ENCODE data around the gene DYNLRB2.

DYNLRB2 gene

DNA sequence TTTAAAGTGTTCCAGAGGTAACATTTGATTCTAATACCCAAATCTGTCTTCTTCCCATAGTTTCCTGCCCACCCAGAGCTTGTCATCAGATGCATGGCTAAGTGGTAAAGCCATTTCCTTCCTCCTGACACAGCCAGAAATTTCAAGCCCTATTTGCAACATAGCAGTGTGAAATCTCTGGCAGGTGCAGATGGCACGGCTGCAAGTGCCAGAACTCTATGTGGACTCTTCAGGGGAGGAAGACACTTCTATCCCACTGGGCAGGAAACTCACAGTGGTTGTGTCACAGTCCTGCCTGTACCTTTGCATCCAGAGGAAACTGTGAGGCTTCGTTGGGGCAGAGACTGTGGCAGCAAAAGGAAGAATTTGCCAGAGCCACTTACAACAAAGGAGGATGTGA is 13.2 kb downstream of the DYNLRB2 start:
- no peak for DNase-seq

GRCh38 chr16:80556481-80556880 is 15.7 kb downstream of the DYNLRB2 start:
- DNase-seq, result no peak

GRCh38 chr16:80557037-80557436 is 16.2 kb downstream of the DYNLRB2 start:
- DNase-seq, result no peak

DNA sequence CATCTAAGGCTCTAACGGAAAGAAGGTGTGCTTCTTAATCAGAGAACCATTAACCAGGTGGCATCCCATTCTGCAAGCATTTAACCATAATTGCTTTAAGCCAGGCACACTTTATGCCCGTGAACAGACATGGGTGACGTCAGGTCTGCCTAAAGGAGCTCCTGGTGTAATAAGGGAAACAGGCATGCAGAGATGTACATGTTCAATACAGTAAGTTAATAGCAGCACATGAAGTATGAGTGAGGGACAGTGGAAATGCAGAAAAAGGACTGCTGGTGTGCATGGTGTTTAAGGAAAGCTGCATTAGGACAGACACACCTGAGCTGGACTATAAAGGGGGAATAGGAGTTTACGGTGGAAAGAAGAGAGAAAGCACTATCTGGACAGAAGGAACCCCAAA is 18.6 kb downstream of the DYNLRB2 start:
- no peak for DNase-seq

DNA sequence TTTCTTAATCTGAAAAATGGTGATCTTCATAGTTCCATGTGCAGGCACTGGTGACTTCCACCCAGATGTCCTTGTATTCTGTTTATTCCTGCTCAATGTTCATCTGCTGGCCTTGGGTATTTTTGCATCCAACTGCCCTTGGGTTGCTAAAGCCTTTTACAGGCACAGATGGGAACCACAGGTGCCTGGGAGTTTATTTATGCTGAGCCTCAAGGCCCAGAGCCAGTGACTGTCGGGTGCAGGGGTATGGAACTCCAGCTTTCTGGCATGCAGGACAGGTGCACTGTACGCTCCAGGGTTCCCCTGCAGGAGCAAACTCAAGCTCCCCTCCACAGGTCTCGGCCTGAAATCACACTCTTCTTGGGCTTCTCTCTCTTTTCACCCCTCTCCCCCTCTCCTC is 22.3 kb downstream of the DYNLRB2 start:
- no peak for DNase-seq

DNA sequence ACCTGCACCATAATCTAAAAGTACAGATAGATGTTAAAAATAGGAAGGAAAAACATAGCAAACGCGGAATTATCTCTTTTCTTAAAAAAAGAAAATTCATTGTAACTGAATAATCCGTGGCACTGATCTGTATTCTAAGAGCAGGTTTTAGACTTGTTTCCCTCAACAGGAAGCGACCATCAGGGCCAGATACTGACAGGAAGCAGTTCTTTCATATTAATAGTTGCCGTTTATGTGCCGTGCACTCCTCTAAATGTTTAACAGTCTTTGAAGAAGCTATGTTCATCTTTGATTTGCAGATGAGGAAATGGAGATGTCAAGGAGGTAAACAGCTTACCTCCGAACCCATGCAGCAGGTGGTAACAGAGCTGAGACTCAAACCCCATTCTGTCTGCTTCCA is 23.6 kb downstream of the DYNLRB2 start:
- DNase-seq, result no peak

DNA sequence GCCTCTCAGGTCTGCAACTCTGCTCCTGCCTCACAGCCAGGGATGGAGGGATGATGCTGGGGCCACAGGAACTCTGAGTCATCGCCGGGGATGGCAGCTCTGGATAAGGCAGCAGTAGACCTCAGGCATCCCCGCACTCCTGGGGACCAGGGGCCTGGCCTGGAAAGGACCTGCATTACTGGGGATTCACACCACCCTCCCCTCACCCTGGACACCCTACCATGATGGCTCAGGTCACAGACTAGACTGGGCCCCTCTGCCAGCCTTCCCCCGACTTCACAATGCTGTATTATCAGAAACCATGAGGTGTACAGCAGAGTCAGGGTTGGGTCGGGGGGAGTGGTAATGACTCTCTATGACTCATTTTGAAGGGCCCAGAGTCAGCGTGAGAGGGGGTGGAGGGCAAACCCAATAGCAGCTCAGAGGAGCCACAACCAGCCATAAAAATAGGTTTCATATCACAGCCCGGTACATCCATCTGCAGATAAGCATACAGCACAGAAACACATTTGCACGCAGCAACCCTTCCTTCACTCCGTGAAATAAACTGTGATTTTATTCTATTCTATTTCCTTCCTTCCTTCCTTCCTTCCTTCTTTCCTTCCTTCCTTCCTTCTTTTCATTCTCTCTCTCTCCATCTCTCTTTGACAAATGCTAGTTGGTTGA is 28.8 kb downstream of the DYNLRB2 start:
- peak; percentile 75 for DNase-seq

- no peak for DNase-seq
These were observed 29.3 kb downstream of the DYNLRB2 start for GRCh38 chr16:80570106-80570478.

DNA sequence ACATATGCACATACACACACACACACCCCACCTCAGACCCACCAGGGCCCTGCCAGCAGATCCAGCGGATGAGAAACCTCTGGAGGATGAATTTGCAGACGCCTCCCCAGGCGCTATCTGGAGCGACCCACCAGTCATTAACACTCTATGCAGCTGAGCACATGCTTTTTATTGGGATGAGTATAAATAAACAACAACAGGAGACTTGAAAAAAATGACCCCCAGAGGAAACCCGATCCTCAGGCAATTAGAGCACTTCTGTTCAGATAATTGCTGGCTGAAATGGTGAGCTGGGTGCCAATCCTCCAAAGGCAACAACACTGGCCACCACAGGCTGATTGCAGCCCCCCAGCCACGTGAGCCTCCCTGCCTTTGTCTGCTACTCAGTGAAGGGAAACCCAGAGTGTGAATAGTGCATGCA is 32.9 kb downstream of the DYNLRB2 start:
- no peak for DNase-seq

DNA sequence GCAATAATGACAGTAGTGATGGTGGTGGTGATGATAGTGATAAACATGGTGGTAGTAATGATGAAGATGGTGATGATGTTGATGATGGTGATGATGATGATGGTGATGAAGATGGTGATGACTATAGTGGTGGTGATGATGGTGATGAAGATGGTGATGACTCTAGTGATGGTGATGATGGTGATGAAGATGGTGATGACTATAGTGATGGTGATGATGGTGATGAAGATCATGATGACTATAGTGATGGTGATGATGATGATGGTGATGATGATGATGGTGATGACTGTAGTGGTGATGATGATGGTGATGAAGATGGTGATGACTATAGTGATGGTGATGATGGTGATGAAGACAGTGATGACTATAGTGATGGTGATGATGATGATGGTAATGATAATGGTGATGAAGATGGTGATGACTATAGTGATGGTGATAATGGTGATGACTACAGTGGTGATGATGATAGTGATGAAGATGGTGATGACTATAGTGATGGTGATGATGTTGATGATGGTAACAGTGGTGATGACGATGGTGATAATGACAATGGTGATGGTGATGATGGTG is 35.6 kb downstream of the DYNLRB2 start:
- no peak for DNase-seq

- DNase-seq, result no peak
These were observed 36.9 kb downstream of the DYNLRB2 start for GRCh38 chr16:80577485-80578280.

- peak; percentile 46 for DNase-seq
These were observed 39.5 kb downstream of the DYNLRB2 start for GRCh38 chr16:80580109-80580832.

- no peak for DNase-seq
These were observed 42.7 kb downstream of the DYNLRB2 start for GRCh38 chr16:80583466-80583865.

- DNase-seq, result no peak
These were observed 45.0 kb downstream of the DYNLRB2 start for GRCh38 chr16:80585764-80586163.

DNA sequence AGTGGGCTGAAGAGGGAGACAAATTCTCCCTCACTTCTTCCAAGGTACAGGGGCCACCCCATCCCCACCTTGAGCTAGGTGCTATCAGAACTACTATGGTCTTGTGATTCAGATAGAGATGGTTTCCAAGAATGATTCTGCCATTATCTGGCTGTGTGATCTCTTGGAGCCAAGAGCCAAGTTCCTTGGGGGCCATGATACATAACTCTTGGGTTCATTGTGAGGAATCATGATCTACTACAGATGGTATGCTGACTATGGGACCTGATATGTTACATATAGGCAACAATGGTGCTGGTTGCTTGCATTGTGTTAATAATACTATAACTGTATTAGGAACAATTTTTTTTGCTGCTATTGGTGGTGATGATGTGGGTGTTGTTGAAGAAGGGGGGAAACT is 45.7 kb downstream of the DYNLRB2 start:
- DNase-seq, result no peak

GRCh38 chr16:80587071-80587470 is 46.3 kb downstream of the DYNLRB2 start:
- DNase-seq, result no peak

GRCh38 chr16:80591071-80591915 is 50.5 kb downstream of the DYNLRB2 start:
- no peak for DNase-seq

- no peak for DNase-seq
These were observed 51.5 kb downstream of the DYNLRB2 start for GRCh38 chr16:80592273-80592672.

- DNase-seq, result no peak
These were observed 54.0 kb downstream of the DYNLRB2 start for GRCh38 chr16:80594756-80595155.

GRCh38 chr16:80596507-80597207 is 55.9 kb downstream of the DYNLRB2 start:
- DNase-seq, result no peak

DNA sequence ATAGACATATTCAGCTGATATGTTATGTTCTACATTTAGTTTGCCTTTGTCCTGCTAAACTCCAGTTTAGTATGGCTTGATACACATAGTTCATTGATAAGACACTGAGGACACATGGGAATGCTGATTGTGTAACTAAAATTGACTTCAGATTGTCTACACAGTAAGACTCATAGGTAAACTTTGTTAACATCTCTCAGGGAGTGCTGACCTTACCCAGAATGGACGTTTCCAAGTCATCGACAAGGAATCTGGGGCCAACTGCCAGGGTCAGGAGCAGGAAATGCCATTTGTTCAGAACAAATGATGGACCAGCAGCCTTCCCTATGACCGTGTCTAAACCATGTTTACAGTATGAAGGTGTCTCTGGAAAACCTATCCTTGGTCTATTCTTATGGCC is 58.7 kb downstream of the DYNLRB2 start:
- DNase-seq, result no peak
